Epithelial cell of prostate (primary cell): ENCODE measurements around the gene AEN.

Source experiments
- DNase-seq: peaks from one replicate; pipeline ENCODE4 v3.0.0-alpha.2; 2011; ENCODE audit warnings: low read depth, low spot score
- H3K27ac ChIP-seq: fragments of 450-650 bp; 2 replicates; pipeline ENCODE4 v1.5.1; 2017; ENCODE audit warnings: mild to moderate bottlenecking

AEN gene

GRCh38 chr15:88648357-88649214, 27.4 kb downstream of the AEN start:
- no peak for DNase-seq
- peak overlapping the region; percentile 59 for H3K27ac ChIP-seq

GRCh38 chr15:88649286-88649733, 28.2 kb downstream of the AEN start:
- no peak for DNase-seq
- H3K27ac ChIP-seq: peak overlapping the region; percentile 59

GRCh38 chr15:88649753-88650551, 28.8 kb downstream of the AEN start:
- no peak for DNase-seq
- H3K27ac ChIP-seq: peak overlapping the region; percentile 59

GRCh38 chr15:88650556-88650955, 29.4 kb downstream of the AEN start:
- no peak for DNase-seq
- no peak overlapping the region for H3K27ac ChIP-seq

- H3K27ac ChIP-seq: no peak overlapping the region
- no peak for DNase-seq
These were observed 30.1 kb downstream of the AEN start for GRCh38 chr15:88651136-88651732.

GRCh38 chr15:88651971-88652370, 30.8 kb downstream of the AEN start:
- H3K27ac ChIP-seq: no peak overlapping the region
- DNase-seq: no peak

- H3K27ac ChIP-seq: no peak overlapping the region
- no peak for DNase-seq
These were observed 31.5 kb downstream of the AEN start for GRCh38 chr15:88652456-88653199.

- peak overlapping the region; percentile 26 for H3K27ac ChIP-seq
- DNase-seq: no peak
These were observed 32.3 kb downstream of the AEN start for GRCh38 chr15:88653200-88654064.

GRCh38 chr15:88654430-88655102, 33.4 kb downstream of the AEN start:
- H3K27ac ChIP-seq: no peak overlapping the region
- DNase-seq: no peak

GRCh38 chr15:88655103-88655553, 34.0 kb downstream of the AEN start:
- H3K27ac ChIP-seq: no peak overlapping the region

GRCh38 chr15:88655800-88656488, 34.8 kb downstream of the AEN start:
- no peak overlapping the region for H3K27ac ChIP-seq
- no peak for DNase-seq

More at GRCh38 chr15:88655103-88655553, 34.0 kb downstream of the AEN start:
- no peak for DNase-seq

GRCh38 chr15:88656760-88657221, 35.7 kb downstream of the AEN start:
- no peak overlapping the region for H3K27ac ChIP-seq

GRCh38 chr15:88657326-88658069, 36.4 kb downstream of the AEN start:
- no peak for DNase-seq
- H3K27ac ChIP-seq: no peak overlapping the region

More at GRCh38 chr15:88656760-88657221, 35.7 kb downstream of the AEN start:
- DNase-seq: no peak

- H3K27ac ChIP-seq: peak overlapping the region; percentile 66
- no peak for DNase-seq
These were observed 37.2 kb downstream of the AEN start for GRCh38 chr15:88658070-88658965.

- no peak for DNase-seq
- peak overlapping the region; percentile 66 for H3K27ac ChIP-seq
These were observed 38.1 kb downstream of the AEN start for GRCh38 chr15:88658972-88659931.
